Measurements from ENCODE around the gene WNT4. TPM values are rescaled to one million over a fixed set of nuclear protein-coding genes. Genes with fewer than 3 reads are reported as not detected.

WNT4 gene
- total RNA-seq, 1 experiment from 2014 or later = 0.92 TPM

- Histone ChIP-seq H3K4me3 (ENCODE audit: low read depth in 2 of 2, low read length in 2 of 2) (no peak overlapping the region), H3K36me3 (ENCODE audit: control insufficient read depth, insufficient read depth, low read length) (no peaks in the 10 kb centered on the region), H3K27ac (ENCODE audit: low read length) (no peak overlapping the region), H3K4me1 (ENCODE audit: control insufficient read depth, insufficient read depth, low read length) (no peaks in the 10 kb centered on the region), H3K27me3 (ENCODE audit: control insufficient read depth, insufficient read depth, low read length) (no peaks in the 10 kb centered on the region), H3K9me3 (ENCODE audit: control insufficient read depth, insufficient read depth, low read depth, low read length) (no peaks in the 10 kb centered on the region)
- POLR2A ChIA-PET = no interaction called here
- CTCF ChIA-PET = no interaction called here
- TF ChIP-seq CTCF (IDR thresholded peaks at IDR 0.05) (no peak), POLR2AphosphoS5 (IDR thresholded peaks at IDR 0.05; ENCODE audit: low read depth, low read length) (no peak), SIN3A (IDR thresholded peaks at IDR 0.05; ENCODE audit: borderline replicate concordance, insufficient read depth, low read depth, low read length) (no peak), TCF7L2 (IDR thresholded peaks at IDR 0.05; ENCODE audit: low read depth, low read length) (no peak), REST (IDR thresholded peaks at IDR 0.05; ENCODE audit: insufficient read depth in 1 of 2, low read depth in 2 of 2, low read length in 1 of 2) (no peak)
- in situ Hi-C loops (cut with HindIII; ENCODE audit: low pct_unique_long_range_greater_than_20kb, low sequenced_read_pairs) (no loop called here), intact Hi-C loops (cut with micrococcal nuclease; ENCODE audit: unreplicated experiment) (no loop called here)
- DNase-seq (ENCODE audit: low read depth, low spot score) (no peak), ATAC-seq (no peak)
- no TSS peak for BruUV-seq (replicated peaks)
These were observed 43.4 kb upstream of the WNT4 start for GRCh38 chr1:22186311-22186710.

DNA sequence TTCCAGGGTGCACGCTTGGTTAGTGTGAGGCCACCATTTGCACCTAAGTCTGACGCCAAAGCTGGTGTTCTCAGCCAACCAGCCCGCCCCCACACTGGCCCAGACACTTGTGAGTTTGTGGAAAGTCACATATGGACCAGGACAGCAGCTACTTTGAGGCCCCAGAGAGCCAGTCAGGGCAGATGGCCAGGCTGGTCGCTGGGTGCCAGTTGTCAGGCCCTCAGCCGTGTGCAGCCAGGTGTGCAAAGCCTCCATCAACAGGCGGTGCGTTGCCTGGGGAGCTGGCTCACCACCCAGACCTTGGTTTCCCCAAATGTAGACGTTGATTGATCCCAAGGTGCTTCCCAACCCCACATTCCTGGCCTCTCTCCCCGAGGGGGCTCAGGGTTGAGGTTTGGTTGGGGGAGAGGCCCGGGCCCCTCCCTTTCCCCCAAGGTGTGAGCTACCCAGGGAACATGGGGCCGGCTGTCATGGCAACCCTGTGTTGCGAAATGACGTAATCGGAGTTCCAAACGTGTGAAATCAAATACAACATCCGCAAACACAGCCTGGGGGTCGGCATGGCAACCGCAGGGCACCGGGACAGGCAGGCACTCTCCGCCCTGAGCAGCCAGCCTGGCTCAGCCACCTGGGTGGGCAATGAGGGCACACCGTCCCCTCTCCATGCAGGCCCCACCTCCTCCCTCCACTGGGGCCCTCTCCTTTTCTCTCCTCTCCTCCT is 42.2 kb upstream of the WNT4 start:
- no peak for DNase-seq (ENCODE audit: low read depth, low spot score)
- BruUV-seq (replicated peaks) = no TSS peak
- ChIA-PET CTCF (no interaction called here), POLR2A (no interaction called here)
- H3K9me3 ChIP-seq (ENCODE audit: control insufficient read depth, insufficient read depth, low read depth, low read length) = no peaks in the 10 kb centered on the region
- H3K27ac ChIP-seq (ENCODE audit: low read length) = no peak overlapping the region
- H3K4me3 ChIP-seq (ENCODE audit: low read depth in 2 of 2, low read length in 2 of 2) = no peak overlapping the region
- ATAC-seq = no peak
- H3K4me1 ChIP-seq (ENCODE audit: control insufficient read depth, insufficient read depth, low read length) = no peaks in the 10 kb centered on the region
- in situ Hi-C loops (cut with HindIII; ENCODE audit: low pct_unique_long_range_greater_than_20kb, low sequenced_read_pairs) = no loop called here
- intact Hi-C loops (cut with micrococcal nuclease; ENCODE audit: unreplicated experiment) = no loop called here
- no peaks in the 10 kb centered on the region for H3K36me3 ChIP-seq (ENCODE audit: control insufficient read depth, insufficient read depth, low read length)
- TF ChIP-seq POLR2AphosphoS5 (IDR thresholded peaks at IDR 0.05; ENCODE audit: low read depth, low read length) = no peak
- no peak for TF ChIP-seq CTCF (IDR thresholded peaks at IDR 0.05)
- no peak for TF ChIP-seq TCF7L2 (IDR thresholded peaks at IDR 0.05; ENCODE audit: low read depth, low read length)
- no peak for TF ChIP-seq SIN3A (IDR thresholded peaks at IDR 0.05; ENCODE audit: borderline replicate concordance, insufficient read depth, low read depth, low read length)
- no peak for TF ChIP-seq REST (IDR thresholded peaks at IDR 0.05; ENCODE audit: insufficient read depth in 1 of 2, low read depth in 2 of 2, low read length in 1 of 2)
- no peaks in the 10 kb centered on the region for H3K27me3 ChIP-seq (ENCODE audit: control insufficient read depth, insufficient read depth, low read length)
